ENCODE measurements around the gene AASDHPPT. TPM values are rescaled to one million over a fixed set of nuclear protein-coding genes. Genes with fewer than 3 reads are reported as not detected.

The AASDHPPT gene
- 40.7 and 41.6 TPM in 2 replicates for total RNA-seq

DNA sequence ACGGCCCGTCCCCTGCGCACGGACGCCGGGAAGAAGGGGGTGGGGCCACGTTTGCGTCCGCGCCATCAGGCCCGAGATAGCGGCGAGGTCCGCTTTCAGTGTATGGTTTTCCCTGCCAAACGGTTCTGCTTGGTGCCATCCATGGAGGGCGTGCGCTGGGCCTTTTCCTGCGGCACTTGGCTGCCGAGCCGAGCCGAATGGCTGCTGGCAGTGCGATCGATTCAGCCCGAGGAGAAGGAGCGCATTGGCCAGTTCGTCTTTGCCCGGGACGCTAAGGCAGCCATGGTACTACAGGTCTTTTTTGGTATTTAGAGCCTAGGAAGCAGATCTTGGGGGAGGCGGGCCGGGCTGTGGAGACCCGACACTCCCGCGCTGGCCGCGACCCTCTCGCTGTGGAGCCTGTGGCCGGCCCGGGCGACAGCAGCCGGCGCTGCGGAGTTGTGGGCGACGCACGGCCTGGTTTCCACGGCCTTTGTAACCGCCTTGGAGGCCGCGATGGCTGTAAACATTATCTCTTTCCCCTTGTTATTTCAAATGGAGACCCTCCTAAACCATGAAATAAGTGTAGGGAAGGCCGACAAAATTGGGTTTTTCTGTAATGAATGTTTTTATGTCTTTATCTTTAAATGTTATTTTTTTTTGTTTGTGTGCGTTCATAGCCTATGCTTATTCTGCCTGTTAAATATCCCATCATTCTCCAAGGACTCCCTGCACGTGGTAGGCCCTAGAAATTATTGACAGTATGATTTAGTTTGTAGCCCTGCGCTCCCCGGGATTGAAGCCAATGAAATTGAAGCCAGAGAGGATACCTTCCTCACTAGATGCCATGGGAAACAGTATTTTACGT lies at the start of gene AASDHPPT:
Gene AASDHPPT, plus strand, starts transcription at position 54 of the 847 bp plus-strand sequence. Its CDS starts 49 bp downstream, at position 103.
- Histone ChIP-seq H3K9me3 (ENCODE audit: low read depth, low read length) (no peaks in the 10 kb centered on the region), H3K4me1 (ENCODE audit: insufficient read depth, low read length) (peaks cover 15% of the 10 kb centered on the region), H3K27ac (ENCODE audit: low read depth, low read length) (peak within 1 kb of the TSS; percentile 96), H3K4me3 (ENCODE audit: insufficient read depth, low read length) (peak within 1 kb of the TSS; percentile 98), H3K4me2 (ENCODE audit: insufficient read depth, low read length) (peak within 1 kb of the TSS; percentile 97), H4K20me1 (ENCODE audit: insufficient read depth, low read length) (no peaks in the 10 kb centered on the region), H3K36me3 (ENCODE audit: insufficient read depth, low read length) (peaks cover 21% of the 10 kb centered on the region), H3K27me3 (ENCODE audit: insufficient read depth, low read length) (no peaks in the 10 kb centered on the region), H3K79me2 (ENCODE audit: insufficient read depth, low read length) (peaks cover 50% of the 10 kb centered on the region), H2AFZ (ENCODE audit: low read length) (peak within 1 kb of the TSS; percentile 100)
- peak; percentile 18 for DNase-seq (ENCODE audit: insufficient read length, low spot score, missing footprints)
- no peak for TF ChIP-seq CTCF (IDR thresholded peaks at IDR 0.05; ENCODE audit: extremely low read depth, low read depth, low read length)

- no peak for DNase-seq (ENCODE audit: insufficient read length, low spot score, missing footprints)
- no peak overlapping the region for H3K4me2 ChIP-seq (ENCODE audit: insufficient read depth, low read length)
- H3K27ac ChIP-seq (ENCODE audit: low read depth, low read length), result no peak overlapping the region
- no peak overlapping the region for H3K4me3 ChIP-seq (ENCODE audit: insufficient read depth, low read length)
- no peaks in the 10 kb centered on the region for H3K27me3 ChIP-seq (ENCODE audit: insufficient read depth, low read length)
- H3K79me2 ChIP-seq (ENCODE audit: insufficient read depth, low read length), result no peaks in the 10 kb centered on the region
- no peaks in the 10 kb centered on the region for H3K36me3 ChIP-seq (ENCODE audit: insufficient read depth, low read length)
- H3K9me3 ChIP-seq (ENCODE audit: low read depth, low read length), result no peaks in the 10 kb centered on the region
- TF ChIP-seq CTCF (IDR thresholded peaks at IDR 0.05; ENCODE audit: extremely low read depth, low read depth, low read length), result no peak
- no peak overlapping the region for H2AFZ ChIP-seq (ENCODE audit: low read length)
- no peaks in the 10 kb centered on the region for H4K20me1 ChIP-seq (ENCODE audit: insufficient read depth, low read length)
- H3K4me1 ChIP-seq (ENCODE audit: insufficient read depth, low read length), result no peaks in the 10 kb centered on the region
These were observed 46.9 kb upstream of the AASDHPPT start for GRCh38 chr11:106030609-106031008.

- no peak overlapping the region for H3K27ac ChIP-seq (ENCODE audit: low read depth, low read length)
- DNase-seq (ENCODE audit: insufficient read length, low spot score, missing footprints), result no peak
- H3K79me2 ChIP-seq (ENCODE audit: insufficient read depth, low read length), result no peaks in the 10 kb centered on the region
- no peak for TF ChIP-seq CTCF (IDR thresholded peaks at IDR 0.05; ENCODE audit: extremely low read depth, low read depth, low read length)
- no peak overlapping the region for H3K4me2 ChIP-seq (ENCODE audit: insufficient read depth, low read length)
- H2AFZ ChIP-seq (ENCODE audit: low read length), result no peak overlapping the region
- H3K27me3 ChIP-seq (ENCODE audit: insufficient read depth, low read length), result no peaks in the 10 kb centered on the region
- H3K9me3 ChIP-seq (ENCODE audit: low read depth, low read length), result no peaks in the 10 kb centered on the region
- H4K20me1 ChIP-seq (ENCODE audit: insufficient read depth, low read length), result no peaks in the 10 kb centered on the region
- H3K4me1 ChIP-seq (ENCODE audit: insufficient read depth, low read length), result no peaks in the 10 kb centered on the region
- H3K4me3 ChIP-seq (ENCODE audit: insufficient read depth, low read length), result no peak overlapping the region
- no peaks in the 10 kb centered on the region for H3K36me3 ChIP-seq (ENCODE audit: insufficient read depth, low read length)
These were observed 46.2 kb upstream of the AASDHPPT start for GRCh38 chr11:106031202-106031810.

- Histone ChIP-seq H3K27ac (ENCODE audit: low read depth, low read length) (no peak overlapping the region), H3K4me1 (ENCODE audit: insufficient read depth, low read length) (no peaks in the 10 kb centered on the region), H3K79me2 (ENCODE audit: insufficient read depth, low read length) (no peaks in the 10 kb centered on the region), H4K20me1 (ENCODE audit: insufficient read depth, low read length) (no peaks in the 10 kb centered on the region), H3K36me3 (ENCODE audit: insufficient read depth, low read length) (no peaks in the 10 kb centered on the region), H3K4me3 (ENCODE audit: insufficient read depth, low read length) (no peak overlapping the region), H3K27me3 (ENCODE audit: insufficient read depth, low read length) (no peaks in the 10 kb centered on the region), H2AFZ (ENCODE audit: low read length) (no peak overlapping the region), H3K9me3 (ENCODE audit: low read depth, low read length) (no peaks in the 10 kb centered on the region), H3K4me2 (ENCODE audit: insufficient read depth, low read length) (no peak overlapping the region)
- DNase-seq (ENCODE audit: insufficient read length, low spot score, missing footprints), result no peak
- no peak for TF ChIP-seq CTCF (IDR thresholded peaks at IDR 0.05; ENCODE audit: extremely low read depth, low read depth, low read length)
These were observed 45.5 kb upstream of the AASDHPPT start for GRCh38 chr11:106031936-106032335.

Data from osteoblast (primary cell).